Fibroblast of lung (primary cell): ENCODE measurements around the gene RBCK1.

Source experiments
- CTCF ChIP-seq, 2 donors: IDR thresholded peaks in 1 of 2; conservative IDR thresholded peaks in 1 of 2; 1 replicate in 1 of 2; 2 replicates in 1 of 2; pipeline ENCODE4 v1.5.1; 2011 to 2012; ENCODE audit warnings: low read length in 2 of 2, control low read depth in 1 of 2, inconsistent platforms in 1 of 2, low read depth in 1 of 2, mild to moderate bottlenecking in 1 of 2
- EZH2 ChIP-seq: IDR thresholded peaks from 2 replicates; pipeline ENCODE4 v1.5.1; 2012; ENCODE audit warnings: low read length, control low read depth, mild to moderate bottlenecking; ENCODE audit errors: missing control alignments

- TF ChIP-seq CTCF (conservative IDR thresholded peaks at IDR 0.05 in 1 of 2, IDR thresholded peaks at IDR 0.05 in 1 of 2; ENCODE audit: low read depth in 1 of 2, low read length in 2 of 2) (no peak), EZH2 (no peak)
These were observed 27.5 kb downstream of the RBCK1 start for GRCh38 chr20:435558-435957.
